H1 (cell line): ENCODE results near the gene GPLD1. TPM values are rescaled to one million over a fixed set of nuclear protein-coding genes. Genes with fewer than 3 reads are reported as not detected.

Source experiments
- JUND ChIP-seq: IDR thresholded peaks from 2 replicates; pipeline ENCODE4 v1.6.1; 2011; ENCODE audit warnings: mild to moderate bottlenecking, improper control_type of control experiment, low read length
- KDM1A ChIP-seq: fragments of 200-600, 300-600 bp; sonication (generic); IDR thresholded peaks from 2 replicates; pipeline ENCODE4 v1.7.1; 2016; ENCODE audit warnings: mild to moderate bottlenecking, low read length, borderline replicate concordance
- RAD21 ChIP-seq, 2 experiments: IDR thresholded peaks in 1 of 2; conservative IDR thresholded peaks in 1 of 2; 2 replicates each; pipeline ENCODE4 v1.6.1; 2011; ENCODE audit warnings: low read depth in 2 of 2, low read length in 2 of 2, improper control_type of control experiment in 1 of 2, inconsistent platforms in 1 of 2, mild to moderate bottlenecking in 1 of 2, moderate library complexity in 1 of 2
- polyA plus RNA-seq, 7 experiments: library from polyadenylated mRNA; depleted of rRNA in 3 of 7; stranded (reverse) in 5 of 7; unstranded in 2 of 7; fragments of >200 nt in 5 of 7; fragments of 200-250 nt in 2 of 7; gene quantifications; 1 replicate in 5 of 7; 2 replicates in 1 of 7; 4 replicates in 1 of 7; pipeline versions ENCODE4 v1.2.1 to v1.2.3, GENCODE V29; 2011 to 2013; ENCODE audit warnings: missing spikeins in 2 of 7, mixed read lengths in 2 of 7
- total RNA-seq: library from RNA; stranded (reverse); fragmentation: NEBNext Ultra II Directional; extraction: Animal tissue kit (Norgen Biotek cat#: 25700); gene quantifications from 2 replicates; pipeline ENCODE4 v1.2.1, GENCODE V29; 2021
- TF ChIP-seq, protein P1 (sequence below): fragments of 300-600 bp; sonication (generic); IDR thresholded peaks from 2 replicates; pipeline ENCODE4 v1.7.1; 2012; ENCODE audit warnings: low read length, moderate library complexity, mild to moderate bottlenecking, inconsistent platforms; ENCODE audit not compliant: insufficient replicate concordance

Gene GPLD1
- total and polyA plus RNA-seq, 2 of the 8 experiments (the other 6 are each of a cell fraction or from before 2014, with no cell fraction given) = 3.7 to 5.3 TPM

DNA sequence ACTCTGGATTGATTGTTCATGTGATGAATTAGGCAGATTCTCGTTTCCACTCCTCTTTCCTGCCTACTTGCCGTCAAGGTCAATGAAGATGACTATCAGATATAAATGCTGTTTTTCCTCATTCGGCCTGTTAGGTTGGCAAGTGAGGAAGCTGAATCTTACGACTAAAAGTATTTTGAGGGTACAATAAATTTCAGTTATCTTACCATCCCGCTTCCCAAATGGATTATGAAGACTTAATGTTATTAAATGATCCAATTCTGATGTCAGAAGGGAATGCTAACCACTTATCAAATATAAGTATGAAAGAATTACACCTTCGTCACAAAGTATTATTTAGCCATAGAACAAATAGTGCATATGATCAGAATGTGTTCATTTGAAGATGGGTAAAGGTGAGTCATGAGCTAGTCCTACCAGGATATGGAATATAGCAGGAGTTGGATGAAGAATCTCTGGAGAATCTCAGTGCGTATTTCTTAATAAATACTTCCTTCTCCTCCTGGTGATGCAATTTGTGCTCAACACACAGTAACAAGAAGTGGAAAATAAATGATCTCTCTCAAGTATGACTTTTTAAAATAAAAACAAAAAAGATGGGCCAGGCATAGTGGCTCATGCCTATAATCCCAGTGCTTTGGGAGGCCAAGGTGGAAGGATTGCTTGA, 4.6 kb downstream of the GPLD1 start (continued):
- TF ChIP-seq, protein P1, sequence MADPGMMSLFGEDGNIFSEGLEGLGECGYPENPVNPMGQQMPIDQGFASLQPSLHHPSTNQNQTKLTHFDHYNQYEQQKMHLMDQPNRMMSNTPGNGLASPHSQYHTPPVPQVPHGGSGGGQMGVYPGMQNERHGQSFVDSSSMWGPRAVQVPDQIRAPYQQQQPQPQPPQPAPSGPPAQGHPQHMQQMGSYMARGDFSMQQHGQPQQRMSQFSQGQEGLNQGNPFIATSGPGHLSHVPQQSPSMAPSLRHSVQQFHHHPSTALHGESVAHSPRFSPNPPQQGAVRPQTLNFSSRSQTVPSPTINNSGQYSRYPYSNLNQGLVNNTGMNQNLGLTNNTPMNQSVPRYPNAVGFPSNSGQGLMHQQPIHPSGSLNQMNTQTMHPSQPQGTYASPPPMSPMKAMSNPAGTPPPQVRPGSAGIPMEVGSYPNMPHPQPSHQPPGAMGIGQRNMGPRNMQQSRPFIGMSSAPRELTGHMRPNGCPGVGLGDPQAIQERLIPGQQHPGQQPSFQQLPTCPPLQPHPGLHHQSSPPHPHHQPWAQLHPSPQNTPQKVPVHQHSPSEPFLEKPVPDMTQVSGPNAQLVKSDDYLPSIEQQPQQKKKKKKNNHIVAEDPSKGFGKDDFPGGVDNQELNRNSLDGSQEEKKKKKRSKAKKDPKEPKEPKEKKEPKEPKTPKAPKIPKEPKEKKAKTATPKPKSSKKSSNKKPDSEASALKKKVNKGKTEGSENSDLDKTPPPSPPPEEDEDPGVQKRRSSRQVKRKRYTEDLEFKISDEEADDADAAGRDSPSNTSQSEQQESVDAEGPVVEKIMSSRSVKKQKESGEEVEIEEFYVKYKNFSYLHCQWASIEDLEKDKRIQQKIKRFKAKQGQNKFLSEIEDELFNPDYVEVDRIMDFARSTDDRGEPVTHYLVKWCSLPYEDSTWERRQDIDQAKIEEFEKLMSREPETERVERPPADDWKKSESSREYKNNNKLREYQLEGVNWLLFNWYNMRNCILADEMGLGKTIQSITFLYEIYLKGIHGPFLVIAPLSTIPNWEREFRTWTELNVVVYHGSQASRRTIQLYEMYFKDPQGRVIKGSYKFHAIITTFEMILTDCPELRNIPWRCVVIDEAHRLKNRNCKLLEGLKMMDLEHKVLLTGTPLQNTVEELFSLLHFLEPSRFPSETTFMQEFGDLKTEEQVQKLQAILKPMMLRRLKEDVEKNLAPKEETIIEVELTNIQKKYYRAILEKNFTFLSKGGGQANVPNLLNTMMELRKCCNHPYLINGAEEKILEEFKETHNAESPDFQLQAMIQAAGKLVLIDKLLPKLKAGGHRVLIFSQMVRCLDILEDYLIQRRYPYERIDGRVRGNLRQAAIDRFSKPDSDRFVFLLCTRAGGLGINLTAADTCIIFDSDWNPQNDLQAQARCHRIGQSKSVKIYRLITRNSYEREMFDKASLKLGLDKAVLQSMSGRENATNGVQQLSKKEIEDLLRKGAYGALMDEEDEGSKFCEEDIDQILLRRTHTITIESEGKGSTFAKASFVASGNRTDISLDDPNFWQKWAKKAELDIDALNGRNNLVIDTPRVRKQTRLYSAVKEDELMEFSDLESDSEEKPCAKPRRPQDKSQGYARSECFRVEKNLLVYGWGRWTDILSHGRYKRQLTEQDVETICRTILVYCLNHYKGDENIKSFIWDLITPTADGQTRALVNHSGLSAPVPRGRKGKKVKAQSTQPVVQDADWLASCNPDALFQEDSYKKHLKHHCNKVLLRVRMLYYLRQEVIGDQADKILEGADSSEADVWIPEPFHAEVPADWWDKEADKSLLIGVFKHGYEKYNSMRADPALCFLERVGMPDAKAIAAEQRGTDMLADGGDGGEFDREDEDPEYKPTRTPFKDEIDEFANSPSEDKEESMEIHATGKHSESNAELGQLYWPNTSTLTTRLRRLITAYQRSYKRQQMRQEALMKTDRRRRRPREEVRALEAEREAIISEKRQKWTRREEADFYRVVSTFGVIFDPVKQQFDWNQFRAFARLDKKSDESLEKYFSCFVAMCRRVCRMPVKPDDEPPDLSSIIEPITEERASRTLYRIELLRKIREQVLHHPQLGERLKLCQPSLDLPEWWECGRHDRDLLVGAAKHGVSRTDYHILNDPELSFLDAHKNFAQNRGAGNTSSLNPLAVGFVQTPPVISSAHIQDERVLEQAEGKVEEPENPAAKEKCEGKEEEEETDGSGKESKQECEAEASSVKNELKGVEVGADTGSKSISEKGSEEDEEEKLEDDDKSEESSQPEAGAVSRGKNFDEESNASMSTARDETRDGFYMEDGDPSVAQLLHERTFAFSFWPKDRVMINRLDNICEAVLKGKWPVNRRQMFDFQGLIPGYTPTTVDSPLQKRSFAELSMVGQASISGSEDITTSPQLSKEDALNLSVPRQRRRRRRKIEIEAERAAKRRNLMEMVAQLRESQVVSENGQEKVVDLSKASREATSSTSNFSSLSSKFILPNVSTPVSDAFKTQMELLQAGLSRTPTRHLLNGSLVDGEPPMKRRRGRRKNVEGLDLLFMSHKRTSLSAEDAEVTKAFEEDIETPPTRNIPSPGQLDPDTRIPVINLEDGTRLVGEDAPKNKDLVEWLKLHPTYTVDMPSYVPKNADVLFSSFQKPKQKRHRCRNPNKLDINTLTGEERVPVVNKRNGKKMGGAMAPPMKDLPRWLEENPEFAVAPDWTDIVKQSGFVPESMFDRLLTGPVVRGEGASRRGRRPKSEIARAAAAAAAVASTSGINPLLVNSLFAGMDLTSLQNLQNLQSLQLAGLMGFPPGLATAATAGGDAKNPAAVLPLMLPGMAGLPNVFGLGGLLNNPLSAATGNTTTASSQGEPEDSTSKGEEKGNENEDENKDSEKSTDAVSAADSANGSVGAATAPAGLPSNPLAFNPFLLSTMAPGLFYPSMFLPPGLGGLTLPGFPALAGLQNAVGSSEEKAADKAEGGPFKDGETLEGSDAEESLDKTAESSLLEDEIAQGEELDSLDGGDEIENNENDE = no peak
- no peak for TF ChIP-seq JUND
- no peak for TF ChIP-seq KDM1A
- TF ChIP-seq RAD21 (IDR thresholded peaks at IDR 0.05 in 1 of 2, conservative IDR thresholded peaks at IDR 0.05 in 1 of 2; ENCODE audit: low read depth in 2 of 2, low read length in 2 of 2) = no peak
